NCI-H226 (cell line): Measurements from ENCODE around the gene AP3D1.

Experiments
- DNase-seq: peaks from one replicate; pipeline ENCODE4 v3.0.0-alpha.2; 2015

Gene AP3D1

GRCh38 chr19:2081873-2082810 is 69.2 kb downstream of the AP3D1 start:
- DNase-seq = no peak

- DNase-seq = no peak
Observed at GRCh38 chr19:2080336-2080988, 70.9 kb downstream of the AP3D1 start.

- DNase-seq = no peak
Observed at GRCh38 chr19:2079865-2080301, 71.5 kb downstream of the AP3D1 start.

- DNase-seq = no peak
Observed at GRCh38 chr19:2079076-2079864, 72.1 kb downstream of the AP3D1 start.

GRCh38 chr19:2077833-2078619 is 73.3 kb downstream of the AP3D1 start:
- DNase-seq = no peak

GRCh38 chr19:2077398-2077797 is 74.0 kb downstream of the AP3D1 start:
- no peak for DNase-seq

- no peak for DNase-seq
Observed at GRCh38 chr19:2076526-2076944, 74.8 kb downstream of the AP3D1 start.

GRCh38 chr19:2072757-2073551 is 78.4 kb downstream of the AP3D1 start:
- no peak for DNase-seq

- DNase-seq = no peak
Observed at GRCh38 chr19:2070986-2071673, 80.2 kb downstream of the AP3D1 start.

- no peak for DNase-seq
Observed at GRCh38 chr19:2070436-2070827, 80.9 kb downstream of the AP3D1 start.

- DNase-seq = no peak
Observed at GRCh38 chr19:2064788-2065524, 86.4 kb downstream of the AP3D1 start.

- DNase-seq = no peak
Observed at GRCh38 chr19:2064395-2064787, 87.0 kb downstream of the AP3D1 start.

GRCh38 chr19:2063824-2064223 is 87.5 kb downstream of the AP3D1 start:
- no peak for DNase-seq

GRCh38 chr19:2062770-2063169 is 88.6 kb downstream of the AP3D1 start:
- no peak for DNase-seq

- no peak for DNase-seq
Observed at GRCh38 chr19:2062389-2062729, 89.0 kb downstream of the AP3D1 start.

- DNase-seq = peak; percentile 93
Observed at GRCh38 chr19:2061495-2062388, 89.6 kb downstream of the AP3D1 start.

- peak; percentile 56 for DNase-seq
Observed at GRCh38 chr19:2060884-2061494, 90.4 kb downstream of the AP3D1 start.

- no peak for DNase-seq
Observed at GRCh38 chr19:2059422-2060201, 91.8 kb downstream of the AP3D1 start.
